Heart right ventricle (tissue), 16 donors: ENCODE results near the gene EFNA4. TPM values are rescaled to one million over a fixed set of nuclear protein-coding genes. Genes with fewer than 3 reads are reported as not detected.

Source experiments
- ATAC-seq, 8 donors: fragments of 200-7000 bp; cut with Tn5 transposase; one replicate each; pipeline ENCODE4 v1.9.1; 2020; ENCODE audit warnings: mild to moderate bottlenecking in 8 of 8, moderate library complexity in 8 of 8, moderate number of reproducible peaks in 1 of 8
- DNase-seq, 2 donors: peaks; one replicate each; pipeline ENCODE4 v3.0.0-alpha.2; 2020
- H3K27ac ChIP-seq, 10 donors: fragments of 200-600 bp; sonication (generic) in 2 of 10; one replicate each; pipeline versions ENCODE4 v1.5.0 to v1.8.0; 2020 to 2022; ENCODE audit warnings: mild to moderate bottlenecking in 3 of 10
- H3K27me3 ChIP-seq, 7 donors: fragments of 200-600 bp; one replicate each; pipeline ENCODE4 v1.8.0; 2021 to 2022; ENCODE audit warnings: mild to moderate bottlenecking in 2 of 7
- H3K36me3 ChIP-seq, 9 donors: fragments of 200-600 bp; sonication (generic) in 1 of 9; one replicate each; pipeline versions ENCODE4 v1.5.0 to v1.8.0; 2020 to 2022; ENCODE audit warnings: mild to moderate bottlenecking in 2 of 9
- H3K4me1 ChIP-seq, 9 donors: fragments of 200-600 bp; sonication (generic) in 1 of 9; one replicate each; pipeline versions ENCODE4 v1.5.0 to v1.8.0; 2020 to 2022; ENCODE audit warnings: mild to moderate bottlenecking in 4 of 9
- H3K4me3 ChIP-seq, 10 donors: fragments of 200-600 bp; sonication (generic) in 2 of 10; one replicate each; pipeline versions ENCODE4 v1.5.0 to v1.8.0; 2020 to 2022; ENCODE audit warnings: mild to moderate bottlenecking in 7 of 10, moderate library complexity in 2 of 10
- H3K9me3 ChIP-seq, 11 donors: fragments of 200-600 bp in 10 of 11; sonication (generic) in 2 of 11; one replicate each; pipeline versions ENCODE4 v1.5.0 to v1.8.0; 2013 to 2022; ENCODE audit warnings: mild to moderate bottlenecking in 2 of 11, control low read depth in 1 of 11, moderate library complexity in 1 of 11
- CTCF ChIP-seq, 9 donors: fragments of 200-600 bp; sonication (generic) in 2 of 9; IDR thresholded peaks; one replicate each; pipeline versions ENCODE4 v1.5.0 to v1.8.0; 2021 to 2022; ENCODE audit warnings: antibody characterized with exemption in 9 of 9, mild to moderate bottlenecking in 5 of 9, moderate library complexity in 1 of 9
- WGBS, 2 donors: extraction: QIAGEN DNeasy Blood & Tissue Kit; methylation state at CpG; one replicate each; pipeline ENCODE4 v1.1.7; 2013; ENCODE audit warnings: inconsistent platforms in 1 of 2; 5-methylcytosine and 5-hydroxymethylcytosine counted together
- intact Hi-C, 10 donors: fragments of 100-400 bp; cut with DNase I; formaldehyde crosslinking; loops; one replicate each; pipeline versions ENCODE4 v1.11.1 to v1.14.2; 2022
- polyA plus RNA-seq, 2 donors: library from polyadenylated mRNA; stranded (reverse); fragments of 200-250 nt; gene quantifications; one replicate each; pipeline ENCODE4 v1.2.3, GENCODE V29; 2013
- total RNA-seq, 10 donors: library from RNA; stranded (reverse); fragmentation: NEBNext Ultra II Directional in 3 of 10; extraction: Animal tissue kit (Norgen Biotek cat#: 25700) in 3 of 10; gene quantifications; one replicate each; pipeline versions ENCODE4 v1.2.1 to v1.2.4, GENCODE V29; 2021 to 2023
- donor health status: Arrhythmogenic right ventricular cardiomyopathy.
- donor health status: ischemic (EF 13 %, LVEDD 7.1; RV severe dilation, severe dysfunction).
- donor health status: healthy with polysubstance abuse.
- donor health status: DM: no; HTN: yes; CAD: no.
- donor health status: DM: no; HTN: no; CAD: no.
- donor health status: ischemic (EF 25% LVEDD 6.9; RV normal size, moderate dysfunction).
- donor health status: ischemic (EF 25% LVEDD 5.7; RV mildly dilated, moderate dysfunction).
- donor health status: healthy.
- donor health status: DM: yes; HTN: yes; CAD: no.
- donor health status: Ischemic cardiomyopathy.
- donor health status: ischemic (EF 35%, LVEDD 5.7; RV mildly dilated, moderate dysfunction).
- donor health status: nonischemic (EF 11% LVEDD 7.7; RV severe dilation, severe dysfunction).
- donor health status: DM: yes; HTN: yes; CAD: no.
- donor health status: PGD.
- donor health status: ischemic (EF 29% LVEDD 5.4; RV normal size, mild dysfunction).
- donor health status: nonischemic (EF 23%, LVEDD 6.1; RV moderate dilation, normal function).

The EFNA4 gene
- total and polyA plus RNA-seq, 12 donors: 0.49 to 5.4 (median 1.9) TPM

- peaks cover 0 to 16% (median 0%) of the 10 kb centered on the region in 9 donors for H3K4me1 ChIP-seq
- H3K27ac ChIP-seq: no peak overlapping the region
- 81 to 89% methylated on average over 5 of the region's 5 CpGs for WGBS, 2 donors
- no peaks in the 10 kb centered on the region for H3K27me3 ChIP-seq
- no peak overlapping the region for H3K4me3 ChIP-seq
- ATAC-seq: no peak
- TF ChIP-seq CTCF (IDR thresholded peaks at IDR 0.05): no peak
- intact Hi-C loops: no loop called here
- H3K36me3 ChIP-seq: no peaks in the 10 kb centered on the region
- no peaks in the 10 kb centered on the region for H3K9me3 ChIP-seq
- no peak for DNase-seq
Measured at GRCh38 chr1:155023627-155024026, 39.9 kb upstream of the EFNA4 start.

- intact Hi-C loops: no loop called here
- Histone ChIP-seq H3K4me3 (no peak overlapping the region), H3K4me1 (peaks cover 0 to 9% (median 0%) of the 10 kb centered on the region in 9 donors), H3K27ac (no peak overlapping the region), H3K27me3 (no peaks in the 10 kb centered on the region), H3K36me3 (no peaks in the 10 kb centered on the region), H3K9me3 (no peaks in the 10 kb centered on the region)
- WGBS, 2 donors: 88 to 89% methylated on average over 9 of the region's 9 CpGs
- no peak for ATAC-seq
- DNase-seq: no peak
- no peak for TF ChIP-seq CTCF (IDR thresholded peaks at IDR 0.05)
Measured at GRCh38 chr1:155024315-155024714, 39.2 kb upstream of the EFNA4 start.

- no peaks in the 10 kb centered on the region for H3K36me3 ChIP-seq
- 64 to 73% methylated on average over 9 of the region's 9 CpGs for WGBS, 2 donors
- ATAC-seq: no peak
- no peak for DNase-seq
- H3K4me3 ChIP-seq: no peak overlapping the region
- peaks cover 0 to 9% (median 0%) of the 10 kb centered on the region in 9 donors for H3K4me1 ChIP-seq
- intact Hi-C loops: no loop called here
- no peaks in the 10 kb centered on the region for H3K9me3 ChIP-seq
- no peaks in the 10 kb centered on the region for H3K27me3 ChIP-seq
- H3K27ac ChIP-seq: no peak overlapping the region
- no peak for TF ChIP-seq CTCF (IDR thresholded peaks at IDR 0.05)
Measured at GRCh38 chr1:155026154-155026553, 37.4 kb upstream of the EFNA4 start.

- 88 to 89% methylated on average over 6 of the region's 6 CpGs for WGBS, 2 donors
- peaks cover 0 to 9% (median 0%) of the 10 kb centered on the region in 9 donors for H3K4me1 ChIP-seq
- intact Hi-C loops: no loop called here
Measured at GRCh38 chr1:155026588-155026987, 37.0 kb upstream of the EFNA4 start.

More at GRCh38 chr1:155026588-155026987, 37.0 kb upstream of the EFNA4 start:
- Histone ChIP-seq H3K36me3 (no peaks in the 10 kb centered on the region), H3K4me3 (no peak overlapping the region), H3K27me3 (no peaks in the 10 kb centered on the region), H3K27ac (no peak overlapping the region), H3K9me3 (no peaks in the 10 kb centered on the region)
- TF ChIP-seq CTCF (IDR thresholded peaks at IDR 0.05): no peak
- DNase-seq: no peak
- no peak for ATAC-seq
